ENCODE measurements around the gene DLGAP1. TPM values are rescaled to one million over a fixed set of nuclear protein-coding genes. Genes with fewer than 3 reads are reported as not detected.
A peak's percentile ranks its signal among the peaks of the same experiment; 100 is the strongest.

Gene DLGAP1
- total and polyA plus RNA-seq, 2 of the 4 experiments (the other 2 are of a cell fraction) = under 0.01 to 0.09 TPM

GRCh38 chr18:3815991-3816390, 639.1 kb downstream of the DLGAP1 start:
- no peak overlapping the region for H2AK9ac ChIP-seq (replicated peaks; ENCODE audit: low read depth, low read length, poor library complexity)
- H4K8ac ChIP-seq (ENCODE audit: low read depth in 2 of 2, low read length in 2 of 2) = peak overlapping the region; percentile 46 to 66; a peak in 3 of 4 replicates
- no peak overlapping the region for H2AK5ac ChIP-seq (ENCODE audit: low read depth, low read length)
- no peak overlapping the region for H2AFZ ChIP-seq (replicated peaks; ENCODE audit: low read length, poor library complexity)
- H2BK15ac ChIP-seq (ENCODE audit: low read depth, low read length) = peak overlapping the region; percentile 62; the same call in 2 of the 3 replicates
- H3K79me1 ChIP-seq (ENCODE audit: low read depth in 1 of 2, low read length in 2 of 2) = no peaks in the 10 kb centered on the region
- H3K27me3 ChIP-seq (ENCODE audit: control insufficient read depth, insufficient read depth, low read length) = no peaks in the 10 kb centered on the region
- H4K20me1 ChIP-seq (ENCODE audit: insufficient read depth, low read length) = no peaks in the 10 kb centered on the region
- H2BK120ac ChIP-seq (ENCODE audit: low read depth, low read length) = peak overlapping the region; percentile 81; the same call in 1 of the 2 replicates
- CTCF ChIA-PET = interaction anchor here (1.1 kb wide), 1 partner anchor 31 kb away, joined by 3 read pairs; no protein-coding TSS in a partner anchor
- no peak for TF ChIP-seq RAD21 (IDR thresholded peaks at IDR 0.05; ENCODE audit: low read length)
- no peak for TF ChIP-seq CEBPB (IDR thresholded peaks at IDR 0.05; ENCODE audit: low read depth, low read length)
- no peak for TF ChIP-seq RCOR1 (IDR thresholded peaks at IDR 0.05; ENCODE audit: insufficient replicate concordance, low read length)
- no peak for TF ChIP-seq SMC3 (IDR thresholded peaks at IDR 0.05; ENCODE audit: low read depth, low read length)
- no peak for TF ChIP-seq MXI1 (IDR thresholded peaks at IDR 0.05; ENCODE audit: borderline replicate concordance, low read depth, low read length)
- TF ChIP-seq USF2 (IDR thresholded peaks at IDR 0.05; ENCODE audit: low read depth, low read length) = no peak
- TF ChIP-seq MAFK (IDR thresholded peaks at IDR 0.05; ENCODE audit: low read depth, low read length) = no peak
- no peak for TF ChIP-seq CHD1 (IDR thresholded peaks at IDR 0.05; ENCODE audit: low read depth, low read length)
- TF ChIP-seq ELK1 (IDR thresholded peaks at IDR 0.05; ENCODE audit: borderline replicate concordance, low read depth, low read length) = no peak
- TF ChIP-seq FOS (IDR thresholded peaks at IDR 0.05; ENCODE audit: low read depth, low read length) = no peak
- no peak for TF ChIP-seq POLR2A (IDR thresholded peaks at IDR 0.05; ENCODE audit: low read depth, low read length)
- TF ChIP-seq BHLHE40 (IDR thresholded peaks at IDR 0.05; ENCODE audit: low read depth, low read length) = no peak
- no peak for TF ChIP-seq NFE2L2 (IDR thresholded peaks at IDR 0.05; ENCODE audit: low read depth, low read length)
- no peak for TF ChIP-seq MAZ (IDR thresholded peaks at IDR 0.05; ENCODE audit: borderline replicate concordance, low read depth, low read length)
- no peak for TF ChIP-seq RFX5 (IDR thresholded peaks at IDR 0.05; ENCODE audit: low read depth, low read length)
- TF ChIP-seq, protein P1, sequence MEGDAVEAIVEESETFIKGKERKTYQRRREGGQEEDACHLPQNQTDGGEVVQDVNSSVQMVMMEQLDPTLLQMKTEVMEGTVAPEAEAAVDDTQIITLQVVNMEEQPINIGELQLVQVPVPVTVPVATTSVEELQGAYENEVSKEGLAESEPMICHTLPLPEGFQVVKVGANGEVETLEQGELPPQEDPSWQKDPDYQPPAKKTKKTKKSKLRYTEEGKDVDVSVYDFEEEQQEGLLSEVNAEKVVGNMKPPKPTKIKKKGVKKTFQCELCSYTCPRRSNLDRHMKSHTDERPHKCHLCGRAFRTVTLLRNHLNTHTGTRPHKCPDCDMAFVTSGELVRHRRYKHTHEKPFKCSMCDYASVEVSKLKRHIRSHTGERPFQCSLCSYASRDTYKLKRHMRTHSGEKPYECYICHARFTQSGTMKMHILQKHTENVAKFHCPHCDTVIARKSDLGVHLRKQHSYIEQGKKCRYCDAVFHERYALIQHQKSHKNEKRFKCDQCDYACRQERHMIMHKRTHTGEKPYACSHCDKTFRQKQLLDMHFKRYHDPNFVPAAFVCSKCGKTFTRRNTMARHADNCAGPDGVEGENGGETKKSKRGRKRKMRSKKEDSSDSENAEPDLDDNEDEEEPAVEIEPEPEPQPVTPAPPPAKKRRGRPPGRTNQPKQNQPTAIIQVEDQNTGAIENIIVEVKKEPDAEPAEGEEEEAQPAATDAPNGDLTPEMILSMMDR (conservative IDR thresholded peaks at IDR 0.05; ENCODE audit: low read depth, low read length) = no peak
- BruUV-seq (replicated peaks) = no TSS peak
- peaks cover 13% of the 10 kb centered on the region for H3K4me1 ChIP-seq (ENCODE audit: control insufficient read depth, insufficient read depth, low read length)
- H3K36me3 ChIP-seq (ENCODE audit: control insufficient read depth, insufficient read depth, low read length) = no peaks in the 10 kb centered on the region; the same call in 1 of the 2 replicates
- no peak overlapping the region for H3K14ac ChIP-seq (replicated peaks; ENCODE audit: low read depth, low read length)
- peak overlapping the region; percentile 92; the same call in 1 of the 2 replicates for H3K27ac ChIP-seq (ENCODE audit: insufficient read depth, low read length)
- peak overlapping the region; percentile 98; the same call in 1 of the 2 replicates for H4K5ac ChIP-seq (ENCODE audit: low read depth, low read length)
- peak overlapping the region; percentile 72; the same call in 1 of the 2 replicates for H4K91ac ChIP-seq (ENCODE audit: insufficient read depth, low read depth, low read length)
- no peak for ATAC-seq (ENCODE audit: low read depth)
- peak overlapping the region; percentile 99 for H2BK5ac ChIP-seq (ENCODE audit: low read depth, low read length, poor library complexity, severe bottlenecking)
- intact Hi-C loops (cut with micrococcal nuclease) = loop anchor here (2.0 to 5.0 kb wide), 2 partner anchors 36 to 45 kb away; no protein-coding TSS in a partner anchor
- POLR2A ChIA-PET (ENCODE audit: unreplicated experiment) = no interaction called here
- no peak overlapping the region for H3K4me2 ChIP-seq (ENCODE audit: low read depth, low read length)
- H3K9ac ChIP-seq (ENCODE audit: low read depth, low read length) = no peak overlapping the region
- dilution Hi-C loops (cut with HindIII; ENCODE audit: low sequenced_read_pairs, unreplicated experiment) = no loop called here
- no peaks in the 10 kb centered on the region for H3K9me1 ChIP-seq (ENCODE audit: insufficient read depth, low read length)
- peak overlapping the region; percentile 99 for H3K18ac ChIP-seq (ENCODE audit: low read depth, low read length)
- H3K4me3 ChIP-seq (ENCODE audit: insufficient read depth, low read depth, low read length) = no peak overlapping the region
- H3K9me3 ChIP-seq (ENCODE audit: control insufficient read depth, insufficient read depth, low read length) = no peaks in the 10 kb centered on the region
- no peak overlapping the region for H3K23ac ChIP-seq (ENCODE audit: low read depth, low read length)
- peak overlapping the region; percentile 31; the same call in 1 of the 2 replicates for H3K4ac ChIP-seq (ENCODE audit: low read depth, low read length)
- in situ Hi-C loops (cut with MboI; ENCODE audit: low sequenced_read_pairs) = no loop called here
- no CpG with 5 or more reads among the region's 2 CpGs for WGBS, 2 experiments (ENCODE audit: extremely low coverage in 2 of 2, insufficient read length in 1 of 2)
- no peak for DNase-seq
- H2BK20ac ChIP-seq (ENCODE audit: low read depth, low read length) = 0 out of 2 replicates have a peak overlapping the region, but pooled peaks have one; percentile 51
- H3K56ac ChIP-seq (ENCODE audit: extremely low read depth, insufficient read depth, low read length) = peak overlapping the region; percentile 17; the same call in 1 of the 2 replicates
